Ishikawa (cell line): Measurements from ENCODE around the gene DDB1.

Experiments used
- CEBPB ChIP-seq: IDR thresholded peaks from 2 replicates; pipeline ENCODE4 v1.6.1; 2012
- CREB1 ChIP-seq: IDR thresholded peaks from 2 replicates; pipeline ENCODE4 v1.6.1; 2012; ENCODE audit warnings: low read depth
- EGR1 ChIP-seq: IDR thresholded peaks from 2 replicates; pipeline ENCODE4 v1.6.1; 2012
- EP300 ChIP-seq: IDR thresholded peaks from 2 replicates; pipeline ENCODE4 v1.6.1; 2012; ENCODE audit warnings: borderline replicate concordance
- FOXM1 ChIP-seq: IDR thresholded peaks from 2 replicates; pipeline ENCODE4 v1.6.1; 2012; ENCODE audit warnings: low read depth, borderline replicate concordance
- NFIC ChIP-seq: IDR thresholded peaks from 2 replicates; pipeline ENCODE4 v1.6.1; 2012
- RAD21 ChIP-seq: IDR thresholded peaks from 2 replicates; pipeline ENCODE4 v1.6.1; 2012; ENCODE audit warnings: low read depth
- TAF1 ChIP-seq: IDR thresholded peaks from 2 replicates; pipeline ENCODE4 v1.6.1; 2012; ENCODE audit warnings: low read depth, mild to moderate bottlenecking
- TCF12 ChIP-seq: IDR thresholded peaks from 2 replicates; pipeline ENCODE4 v1.6.1; 2012; ENCODE audit warnings: low read depth
- TEAD4 ChIP-seq: IDR thresholded peaks from 2 replicates; pipeline ENCODE4 v1.6.1; 2012
- YY1 ChIP-seq: IDR thresholded peaks from 2 replicates; pipeline ENCODE4 v1.6.1; 2012; ENCODE audit warnings: low read depth
- ZBTB7A ChIP-seq: IDR thresholded peaks from 2 replicates; pipeline ENCODE4 v1.6.1; 2012; ENCODE audit warnings: low read depth
- TF ChIP-seq, protein P1 (sequence below): IDR thresholded peaks from 2 replicates; pipeline ENCODE4 v1.6.1; 2012; ENCODE audit warnings: low read depth, mild to moderate bottlenecking
- TF ChIP-seq, protein P2 (sequence below): IDR thresholded peaks from 2 replicates; pipeline ENCODE4 v1.6.1; 2012
- TF ChIP-seq, protein P3 (sequence below): IDR thresholded peaks from 2 replicates; pipeline ENCODE4 v1.6.1; 2012

DDB1 gene

DNA sequence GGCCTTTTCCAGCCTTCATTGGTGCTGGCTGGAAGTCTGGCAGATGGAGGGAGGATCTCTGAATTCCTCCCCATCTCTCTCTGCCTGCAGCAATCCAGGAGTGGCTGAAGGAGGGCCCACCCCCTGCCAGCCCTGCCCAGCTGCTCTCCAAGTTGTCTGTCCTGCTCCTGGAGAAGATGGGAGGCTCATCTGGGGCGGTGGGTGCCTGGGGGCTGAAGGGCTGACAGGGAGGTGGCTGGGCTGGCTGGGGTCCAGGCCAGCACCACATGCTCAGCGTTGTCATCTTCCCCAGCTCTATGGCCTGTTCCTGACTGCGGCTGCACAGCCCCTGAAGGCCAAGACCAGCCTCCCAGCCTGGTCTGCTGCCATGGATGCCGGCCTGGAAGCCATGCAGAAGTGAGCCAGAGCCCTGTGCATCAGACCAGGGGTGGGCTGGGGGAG lies 12.3 kb upstream of the DDB1 start:
- no peak for TF ChIP-seq NFIC
- no peak for TF ChIP-seq TCF12
- no peak for TF ChIP-seq RAD21
- no peak for TF ChIP-seq EGR1
- TF ChIP-seq YY1 = no peak
- no peak for TF ChIP-seq CREB1
- TF ChIP-seq TAF1 = no peak
- TF ChIP-seq TEAD4 = no peak
- TF ChIP-seq, protein P1, sequence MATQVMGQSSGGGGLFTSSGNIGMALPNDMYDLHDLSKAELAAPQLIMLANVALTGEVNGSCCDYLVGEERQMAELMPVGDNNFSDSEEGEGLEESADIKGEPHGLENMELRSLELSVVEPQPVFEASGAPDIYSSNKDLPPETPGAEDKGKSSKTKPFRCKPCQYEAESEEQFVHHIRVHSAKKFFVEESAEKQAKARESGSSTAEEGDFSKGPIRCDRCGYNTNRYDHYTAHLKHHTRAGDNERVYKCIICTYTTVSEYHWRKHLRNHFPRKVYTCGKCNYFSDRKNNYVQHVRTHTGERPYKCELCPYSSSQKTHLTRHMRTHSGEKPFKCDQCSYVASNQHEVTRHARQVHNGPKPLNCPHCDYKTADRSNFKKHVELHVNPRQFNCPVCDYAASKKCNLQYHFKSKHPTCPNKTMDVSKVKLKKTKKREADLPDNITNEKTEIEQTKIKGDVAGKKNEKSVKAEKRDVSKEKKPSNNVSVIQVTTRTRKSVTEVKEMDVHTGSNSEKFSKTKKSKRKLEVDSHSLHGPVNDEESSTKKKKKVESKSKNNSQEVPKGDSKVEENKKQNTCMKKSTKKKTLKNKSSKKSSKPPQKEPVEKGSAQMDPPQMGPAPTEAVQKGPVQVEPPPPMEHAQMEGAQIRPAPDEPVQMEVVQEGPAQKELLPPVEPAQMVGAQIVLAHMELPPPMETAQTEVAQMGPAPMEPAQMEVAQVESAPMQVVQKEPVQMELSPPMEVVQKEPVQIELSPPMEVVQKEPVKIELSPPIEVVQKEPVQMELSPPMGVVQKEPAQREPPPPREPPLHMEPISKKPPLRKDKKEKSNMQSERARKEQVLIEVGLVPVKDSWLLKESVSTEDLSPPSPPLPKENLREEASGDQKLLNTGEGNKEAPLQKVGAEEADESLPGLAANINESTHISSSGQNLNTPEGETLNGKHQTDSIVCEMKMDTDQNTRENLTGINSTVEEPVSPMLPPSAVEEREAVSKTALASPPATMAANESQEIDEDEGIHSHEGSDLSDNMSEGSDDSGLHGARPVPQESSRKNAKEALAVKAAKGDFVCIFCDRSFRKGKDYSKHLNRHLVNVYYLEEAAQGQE = no peak
- no peak for TF ChIP-seq ZBTB7A
- TF ChIP-seq, protein P2, sequence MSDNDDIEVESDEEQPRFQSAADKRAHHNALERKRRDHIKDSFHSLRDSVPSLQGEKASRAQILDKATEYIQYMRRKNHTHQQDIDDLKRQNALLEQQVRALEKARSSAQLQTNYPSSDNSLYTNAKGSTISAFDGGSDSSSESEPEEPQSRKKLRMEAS = no peak
- no peak for TF ChIP-seq CEBPB
- TF ChIP-seq, protein P3, sequence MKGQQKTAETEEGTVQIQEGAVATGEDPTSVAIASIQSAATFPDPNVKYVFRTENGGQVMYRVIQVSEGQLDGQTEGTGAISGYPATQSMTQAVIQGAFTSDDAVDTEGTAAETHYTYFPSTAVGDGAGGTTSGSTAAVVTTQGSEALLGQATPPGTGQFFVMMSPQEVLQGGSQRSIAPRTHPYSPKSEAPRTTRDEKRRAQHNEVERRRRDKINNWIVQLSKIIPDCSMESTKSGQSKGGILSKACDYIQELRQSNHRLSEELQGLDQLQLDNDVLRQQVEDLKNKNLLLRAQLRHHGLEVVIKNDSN = no peak
- no peak for TF ChIP-seq EP300
- no peak for TF ChIP-seq FOXM1

DNA sequence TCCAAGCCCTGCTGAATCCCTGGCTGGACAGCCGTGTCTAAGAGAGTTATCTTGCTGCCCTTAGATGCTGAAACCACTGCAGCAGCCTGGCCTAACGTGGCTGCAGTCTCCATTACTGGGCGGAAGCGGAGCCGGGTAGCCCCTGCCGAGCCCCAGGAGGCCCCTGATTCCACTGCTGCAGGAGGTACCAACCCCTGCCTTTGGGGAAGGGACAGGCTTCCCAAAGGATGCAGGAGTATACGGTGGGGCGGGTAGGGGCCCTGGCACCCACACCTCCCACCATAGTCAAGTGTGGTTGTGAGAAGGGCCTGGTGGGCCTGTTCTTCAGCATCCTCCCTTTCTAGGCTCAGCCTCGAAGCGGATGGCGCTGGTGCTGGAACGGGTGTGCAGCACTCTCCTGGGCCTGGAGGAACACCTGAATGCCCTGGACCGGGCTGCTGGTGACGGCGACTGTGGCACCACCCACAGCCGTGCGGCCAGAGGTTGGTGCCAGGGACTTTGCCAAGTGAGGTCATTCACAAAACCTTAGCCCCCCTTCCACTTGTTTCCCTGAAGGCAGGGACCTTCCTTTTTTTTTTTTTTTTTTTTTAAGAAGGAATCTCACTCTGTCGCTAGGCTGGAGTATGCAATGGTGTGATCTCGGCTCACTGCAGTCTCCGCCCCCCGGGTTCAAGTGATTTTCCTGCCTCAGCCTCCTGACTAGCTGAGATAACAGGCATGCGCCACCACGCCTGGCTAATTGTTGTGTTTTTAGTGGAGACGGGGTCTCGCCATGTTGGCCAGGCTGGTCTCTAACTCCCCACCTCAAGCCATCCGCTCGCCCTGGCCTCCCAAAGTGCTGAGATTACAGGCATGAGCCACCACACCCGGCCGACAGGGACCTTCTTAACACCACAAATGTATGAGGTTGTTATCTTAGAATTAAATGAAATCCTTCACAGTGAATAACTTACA lies 11.2 kb upstream of the DDB1 start:
- TF ChIP-seq TAF1 = no peak
- TF ChIP-seq YY1 = no peak
- TF ChIP-seq FOXM1 = no peak
- no peak for TF ChIP-seq CEBPB
- TF ChIP-seq EP300 = no peak
- no peak for TF ChIP-seq TEAD4
- no peak for TF ChIP-seq ZBTB7A
- TF ChIP-seq, protein P1 = no peak
- TF ChIP-seq, protein P3 = no peak
- TF ChIP-seq NFIC = no peak
- TF ChIP-seq, protein P2 = no peak
- no peak for TF ChIP-seq TCF12

DNA sequence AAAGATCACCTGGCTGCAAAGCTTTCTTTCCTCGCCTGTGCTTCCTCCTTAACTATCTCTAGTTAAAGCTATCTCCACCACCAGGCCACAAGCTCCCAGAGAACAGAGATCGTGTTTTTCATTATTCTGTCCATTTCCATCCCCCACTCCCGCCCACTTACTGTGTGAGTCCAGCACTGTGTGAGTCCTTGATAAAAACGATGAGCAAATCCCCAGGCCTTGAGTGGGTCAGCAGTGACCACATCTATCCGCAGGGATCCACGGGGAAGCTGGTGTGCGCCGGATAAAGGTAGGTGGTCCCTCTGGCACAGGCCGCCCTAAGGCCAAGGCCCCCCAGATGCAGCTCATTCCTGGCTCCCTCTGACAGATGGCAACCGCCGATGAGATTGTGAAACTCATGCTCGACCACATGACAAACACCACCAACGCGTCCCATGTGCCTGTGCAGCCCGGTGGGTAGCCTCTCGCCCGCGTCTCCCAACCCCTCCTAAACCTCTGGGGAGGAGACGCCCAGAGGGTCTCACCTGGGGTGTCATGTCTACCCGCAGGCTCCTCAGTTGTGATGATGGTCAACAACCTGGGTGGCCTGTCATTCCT lies 9.4 kb upstream of the DDB1 start:
- TF ChIP-seq RAD21 (no peak), NFIC (no peak)

DNA sequence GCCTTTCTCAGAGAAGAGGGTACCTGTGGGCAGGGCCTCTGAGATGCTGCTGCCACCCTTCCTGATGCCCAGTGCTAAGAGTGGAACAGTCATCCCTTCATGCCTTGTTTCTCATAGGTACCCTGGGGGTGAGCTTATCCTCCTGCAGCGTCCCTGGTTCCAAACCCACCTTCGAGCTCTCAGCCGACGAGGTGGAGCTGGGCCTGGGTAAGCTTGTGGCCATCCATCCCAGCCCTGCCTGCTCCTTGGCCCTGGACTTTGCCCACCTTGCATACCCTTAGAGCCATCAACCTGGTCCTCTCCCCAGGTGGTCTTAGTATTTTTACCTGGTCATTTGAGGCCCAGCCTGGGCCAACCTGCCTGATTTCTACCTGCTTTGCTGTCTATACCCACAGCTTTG lies 8.8 kb upstream of the DDB1 start:
- no peak for TF ChIP-seq EP300
- TF ChIP-seq, protein P3 = no peak
- no peak for TF ChIP-seq RAD21
- TF ChIP-seq TCF12 = no peak
- no peak for TF ChIP-seq TEAD4
- no peak for TF ChIP-seq TAF1
- TF ChIP-seq, protein P1 = no peak
- TF ChIP-seq FOXM1 = no peak
- TF ChIP-seq NFIC = no peak
- no peak for TF ChIP-seq CREB1
- no peak for TF ChIP-seq ZBTB7A
- TF ChIP-seq, protein P2 = no peak
